Gastrocnemius medialis (tissue), 4 donors: ENCODE measurements around the gene ITGA2B. TPM values are rescaled to one million over a fixed set of nuclear protein-coding genes. Genes with fewer than 3 reads are reported as not detected.

Source experiments
- ATAC-seq, 2 donors: fragments of 150-250 bp; one replicate each; pipeline ENCODE4 v1.9.1; 2016
- DNase-seq, 2 donors: peaks; one replicate each; pipeline ENCODE4 v3.0.0-alpha.2; 2019
- H3K27ac ChIP-seq, 4 donors: fragments of 200-600 bp; sonication (generic); 1 replicate in 1 of 4; 2 replicates in 3 of 4; pipeline ENCODE4 v1.5.1; 2016 to 2018; ENCODE audit warnings: mild to moderate bottlenecking in 2 of 4, moderate library complexity in 1 of 4
- H3K27me3 ChIP-seq, 3 donors: fragments of 200-600 bp; sonication (generic) in 2 of 3; 1 replicate in 1 of 3; 2 replicates in 2 of 3; pipeline versions ENCODE4 v1.5.1 to v1.6.0; 2016 to 2019; ENCODE audit warnings: mild to moderate bottlenecking in 1 of 3, moderate library complexity in 1 of 3
- H3K36me3 ChIP-seq, 2 donors: fragments of 200-600 bp; sonication (generic) in 1 of 2; one replicate each; pipeline ENCODE4 v1.5.1; 2017 to 2018
- H3K4me1 ChIP-seq, 2 donors: fragments of 200-600 bp; sonication (generic) in 1 of 2; one replicate each; pipeline ENCODE4 v1.5.1; 2016 to 2017; ENCODE audit warnings: mild to moderate bottlenecking in 2 of 2
- H3K4me3 ChIP-seq, 4 donors: fragments of 200-600 bp; sonication (generic) in 3 of 4; 1 replicate in 1 of 4; 2 replicates in 3 of 4; pipeline ENCODE4 v1.5.1; 2016 to 2019; ENCODE audit warnings: mild to moderate bottlenecking in 2 of 4
- H3K9me3 ChIP-seq, 3 donors: fragments of 200-600 bp; sonication (generic) in 2 of 3; 1 replicate in 1 of 3; 2 replicates in 2 of 3; pipeline ENCODE4 v1.5.1; 2016 to 2019
- POLR2A ChIP-seq, 2 donors: fragments of 450-650 bp; IDR thresholded peaks; one replicate each; pipeline ENCODE4 v1.6.1; 2017; ENCODE audit warnings: antibody characterized with exemption in 2 of 2, mild to moderate bottlenecking in 2 of 2, moderate library complexity in 2 of 2
- in situ Hi-C, 4 donors: fragments of 200-750 bp; cut with MboI; loops; one replicate each; pipeline versions ENCODE4 v1.15.0 to v1.8.0; 2017; ENCODE audit warnings: low sequenced_read_pairs in 4 of 4
- intact Hi-C: fragments of 100-400 bp; cut with DNase I; formaldehyde crosslinking; loops from one replicate; pipeline ENCODE4 v1.15.1; 2023; ENCODE audit warnings: low total_unique reads
- total RNA-seq, 4 donors: library from RNA; depleted of rRNA; stranded (reverse); fragments of >200 nt; gene quantifications; one replicate each; pipeline versions ENCODE4 v1.1.0 to v1.2.3, GENCODE V29; 2016
- TF ChIP-seq, protein P1 (sequence below), 5 experiments: fragments of 450-650 bp in 3 of 5; fragments of 200-600 bp in 2 of 5; sonication (generic) in 2 of 5; IDR thresholded peaks in 4 of 5; conservative IDR thresholded peaks in 1 of 5; 1 replicate in 4 of 5; 2 replicates in 1 of 5; pipeline ENCODE4 v1.5.1; 2016 to 2019; ENCODE audit warnings: antibody characterized with exemption in 5 of 5, mild to moderate bottlenecking in 3 of 5, moderate library complexity in 3 of 5

ITGA2B gene
- total RNA-seq, 4 donors from 2014 or later = 0.33 TPM; not detected in 3

DNA sequence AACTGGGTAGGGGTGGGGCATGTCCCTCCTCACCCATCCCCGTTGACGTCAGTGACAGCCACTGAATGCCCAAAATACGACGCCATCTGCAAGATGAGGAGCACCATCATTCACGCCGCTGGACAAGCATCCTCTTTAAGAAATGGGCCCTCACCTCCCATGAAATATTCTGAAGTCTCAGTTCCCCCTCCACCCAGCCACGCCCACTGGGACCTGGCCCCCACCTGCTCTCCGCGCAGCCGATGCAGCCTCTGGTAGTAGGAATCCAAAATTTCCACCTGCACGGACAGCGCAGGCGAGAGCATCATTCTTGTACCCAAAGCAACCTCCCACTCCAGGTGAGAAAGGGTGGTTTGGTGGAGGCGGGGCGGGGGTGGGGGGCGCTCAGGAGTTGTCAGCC lies 5.6 kb downstream of the ITGA2B start:
- intact Hi-C loops = no loop called here
- ATAC-seq = no peak
- Histone ChIP-seq H3K27ac (no peak overlapping the region), H3K36me3 (no peaks in the 10 kb centered on the region), H3K9me3 (no peaks in the 10 kb centered on the region), H3K4me3 (no peak overlapping the region), H3K27me3 (peaks cover 29 to 42% (median 40%) of the 10 kb centered on the region in 3 donors), H3K4me1 (peaks cover 12 to 14% of the 10 kb centered on the region in 2 donors)
- TF ChIP-seq, protein P1, sequence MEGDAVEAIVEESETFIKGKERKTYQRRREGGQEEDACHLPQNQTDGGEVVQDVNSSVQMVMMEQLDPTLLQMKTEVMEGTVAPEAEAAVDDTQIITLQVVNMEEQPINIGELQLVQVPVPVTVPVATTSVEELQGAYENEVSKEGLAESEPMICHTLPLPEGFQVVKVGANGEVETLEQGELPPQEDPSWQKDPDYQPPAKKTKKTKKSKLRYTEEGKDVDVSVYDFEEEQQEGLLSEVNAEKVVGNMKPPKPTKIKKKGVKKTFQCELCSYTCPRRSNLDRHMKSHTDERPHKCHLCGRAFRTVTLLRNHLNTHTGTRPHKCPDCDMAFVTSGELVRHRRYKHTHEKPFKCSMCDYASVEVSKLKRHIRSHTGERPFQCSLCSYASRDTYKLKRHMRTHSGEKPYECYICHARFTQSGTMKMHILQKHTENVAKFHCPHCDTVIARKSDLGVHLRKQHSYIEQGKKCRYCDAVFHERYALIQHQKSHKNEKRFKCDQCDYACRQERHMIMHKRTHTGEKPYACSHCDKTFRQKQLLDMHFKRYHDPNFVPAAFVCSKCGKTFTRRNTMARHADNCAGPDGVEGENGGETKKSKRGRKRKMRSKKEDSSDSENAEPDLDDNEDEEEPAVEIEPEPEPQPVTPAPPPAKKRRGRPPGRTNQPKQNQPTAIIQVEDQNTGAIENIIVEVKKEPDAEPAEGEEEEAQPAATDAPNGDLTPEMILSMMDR (IDR thresholded peaks at IDR 0.05 in 4 of 5, conservative IDR thresholded peaks at IDR 0.05 in 1 of 5) = no peak
- no peak for TF ChIP-seq POLR2A (IDR thresholded peaks at IDR 0.05)
- in situ Hi-C loops = no loop called here
- no peak for DNase-seq

DNA sequence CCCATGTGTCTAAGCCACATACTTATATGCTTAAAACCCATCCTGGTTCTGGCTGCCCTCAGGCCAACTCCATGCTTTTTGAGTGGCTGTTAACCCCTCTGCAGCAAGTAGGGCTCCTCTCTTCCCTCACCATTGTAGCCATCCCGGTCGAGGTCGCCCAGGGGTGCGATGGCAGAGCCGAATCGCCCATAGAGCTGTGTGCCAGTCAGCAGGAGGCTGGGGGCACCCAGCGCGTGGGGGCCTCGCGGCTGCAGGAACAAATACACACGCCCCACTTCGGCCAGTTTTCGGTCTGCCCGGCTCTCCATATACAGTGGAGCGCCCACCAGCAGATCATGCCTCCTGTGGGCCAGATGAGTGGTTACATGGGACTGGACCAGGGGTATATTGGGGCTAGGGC lies 6.1 kb downstream of the ITGA2B start:
- no peak overlapping the region for H3K4me3 ChIP-seq
- no peak overlapping the region for H3K27ac ChIP-seq
- H3K27me3 ChIP-seq = peaks cover 29 to 42% (median 40%) of the 10 kb centered on the region in 3 donors
- H3K9me3 ChIP-seq = no peaks in the 10 kb centered on the region
- ATAC-seq (no peak), DNase-seq (no peak)
- intact Hi-C loops = no loop called here
- peaks cover 12 to 14% of the 10 kb centered on the region in 2 donors for H3K4me1 ChIP-seq
- TF ChIP-seq POLR2A (IDR thresholded peaks at IDR 0.05) = no peak
- TF ChIP-seq, protein P1 (IDR thresholded peaks at IDR 0.05 in 4 of 5, conservative IDR thresholded peaks at IDR 0.05 in 1 of 5) = no peak
- in situ Hi-C loops = no loop called here
- no peaks in the 10 kb centered on the region for H3K36me3 ChIP-seq

DNA sequence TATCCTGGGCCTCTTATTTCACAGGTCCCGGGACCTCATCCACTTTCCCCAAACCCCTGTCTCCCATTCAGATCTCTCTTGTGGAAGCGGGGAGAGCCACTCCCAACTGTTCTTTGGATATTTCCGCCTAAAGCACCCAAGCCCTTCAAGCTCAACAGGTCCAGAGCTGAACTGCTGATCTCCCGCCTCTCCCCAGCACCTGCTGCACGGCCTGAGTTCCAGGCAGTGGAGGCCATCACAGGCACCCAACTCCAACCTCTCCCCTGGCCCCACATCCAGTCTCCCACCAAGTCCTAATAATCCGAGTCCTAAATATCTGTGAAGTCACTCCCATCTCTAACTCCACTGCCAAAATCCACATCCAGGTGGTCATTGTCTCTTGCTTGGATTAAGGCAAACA lies 6.5 kb downstream of the ITGA2B start:
- Histone ChIP-seq H3K36me3 (no peaks in the 10 kb centered on the region), H3K27ac (no peak overlapping the region), H3K9me3 (no peaks in the 10 kb centered on the region), H3K4me1 (peaks cover 12 to 14% of the 10 kb centered on the region in 2 donors), H3K4me3 (no peak overlapping the region), H3K27me3 (peaks cover 29 to 42% (median 40%) of the 10 kb centered on the region in 3 donors)
- DNase-seq = no peak
- TF ChIP-seq, protein P1 (IDR thresholded peaks at IDR 0.05 in 4 of 5, conservative IDR thresholded peaks at IDR 0.05 in 1 of 5) = no peak
- intact Hi-C loops = no loop called here
- in situ Hi-C loops = no loop called here
- no peak for ATAC-seq

DNA sequence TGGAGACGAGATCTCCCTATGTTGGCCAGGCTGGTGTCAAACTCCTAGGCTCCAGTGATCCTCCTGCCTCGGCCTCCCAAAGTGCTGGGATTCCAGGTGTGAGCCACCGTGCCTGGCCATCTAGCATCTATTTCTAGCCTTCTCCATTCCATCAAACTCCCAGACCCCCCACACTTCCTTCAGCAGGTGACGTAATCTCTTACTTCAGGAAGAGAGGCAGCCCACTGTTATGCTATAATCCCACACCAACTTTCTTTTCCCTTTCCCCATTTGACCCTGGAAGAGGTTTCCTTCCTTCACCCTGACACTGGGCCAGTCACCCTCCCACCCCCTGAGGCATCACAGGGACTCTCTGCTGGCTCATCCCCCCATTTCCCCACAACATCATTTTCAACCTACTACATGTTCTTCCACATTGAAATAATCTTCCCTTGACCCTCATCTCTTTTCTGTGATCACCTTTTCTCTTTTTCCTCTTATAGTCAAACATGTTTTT lies 7.6 kb downstream of the ITGA2B start:
- in situ Hi-C loops (no loop called here), intact Hi-C loops (no loop called here)
- peaks cover 29 to 40% (median 37%) of the 10 kb centered on the region in 3 donors for H3K27me3 ChIP-seq
- no peak for ATAC-seq
- no peak for DNase-seq
- no peak overlapping the region for H3K4me3 ChIP-seq
- H3K36me3 ChIP-seq = no peaks in the 10 kb centered on the region
- H3K27ac ChIP-seq = no peak overlapping the region
- no peaks in the 10 kb centered on the region for H3K9me3 ChIP-seq
- TF ChIP-seq POLR2A (IDR thresholded peaks at IDR 0.05) = no peak
- TF ChIP-seq, protein P1 (IDR thresholded peaks at IDR 0.05 in 4 of 5, conservative IDR thresholded peaks at IDR 0.05 in 1 of 5) = no peak
- peaks cover 12 to 14% of the 10 kb centered on the region in 2 donors for H3K4me1 ChIP-seq

DNA sequence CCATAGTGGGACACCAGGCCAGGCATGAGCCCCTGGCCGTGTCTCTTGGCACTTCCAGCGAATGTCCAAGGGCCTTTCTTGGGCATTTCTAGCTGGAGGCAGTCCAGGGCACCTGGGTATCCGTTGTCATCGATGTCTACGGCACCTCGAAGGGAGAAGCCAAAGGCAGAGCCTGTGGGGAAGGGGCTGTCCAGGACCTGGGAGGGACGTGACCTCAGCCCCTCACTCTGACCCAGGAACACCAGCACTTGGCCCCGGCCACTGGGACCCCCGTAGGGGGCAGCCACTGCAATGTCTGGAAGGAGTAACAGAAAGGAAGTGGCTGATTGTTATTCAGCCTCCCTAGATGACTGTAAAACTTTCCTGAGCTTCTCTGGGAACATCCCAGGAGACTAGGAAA lies 8.7 kb downstream of the ITGA2B start:
- Histone ChIP-seq H3K4me3 (no peak overlapping the region), H3K27ac (no peak overlapping the region), H3K36me3 (no peaks in the 10 kb centered on the region), H3K9me3 (no peaks in the 10 kb centered on the region), H3K4me1 (peaks cover 9 to 10% of the 10 kb centered on the region in 2 donors), H3K27me3 (peaks cover 25 to 30% (median 29%) of the 10 kb centered on the region in 3 donors)
- in situ Hi-C loops (no loop called here), intact Hi-C loops (no loop called here)
- no peak for ATAC-seq
- TF ChIP-seq, protein P1 (IDR thresholded peaks at IDR 0.05 in 4 of 5, conservative IDR thresholded peaks at IDR 0.05 in 1 of 5) = no peak
- no peak for TF ChIP-seq POLR2A (IDR thresholded peaks at IDR 0.05)
- DNase-seq = no peak
